ENCODE data around the gene ADCY7. TPM values are rescaled to one million over a fixed set of nuclear protein-coding genes. Genes with fewer than 3 reads are reported as not detected.

The ADCY7 gene
- total RNA-seq, 1 experiment from 2014 or later: 4.0 TPM

DNA sequence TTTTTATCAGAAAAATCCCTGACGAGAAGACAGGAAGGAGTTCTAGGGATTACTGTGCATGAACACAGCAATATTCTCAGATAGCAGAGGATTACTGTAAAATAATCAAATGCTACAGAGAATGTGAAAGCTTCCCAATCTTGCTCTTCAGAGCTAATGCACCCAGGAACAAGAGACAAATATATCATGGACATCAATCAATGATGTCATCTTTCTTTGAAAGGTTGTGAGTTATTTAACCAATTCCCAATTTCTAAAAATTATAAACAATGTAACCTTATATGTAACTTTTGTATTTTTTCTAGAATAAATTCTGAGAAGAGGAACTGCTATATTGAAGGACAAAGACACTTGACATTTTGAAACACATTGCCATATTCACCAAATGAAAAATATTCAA, 56.0 kb downstream of the ADCY7 start:
- Histone ChIP-seq H2AFZ (ENCODE audit: low read length) (no peak overlapping the region), H3K56ac (ENCODE audit: insufficient read length, low read depth, low read length) (no peak overlapping the region), H3K79me1 (ENCODE audit: insufficient read depth, low read depth, low read length, poor library complexity, severe bottlenecking) (no peaks in the 10 kb centered on the region), H3K9ac (ENCODE audit: extremely low read depth, insufficient read length, low read length) (no peak overlapping the region), H3K23me2 (ENCODE audit: insufficient read length, low read depth, low read length, poor library complexity, severe bottlenecking) (no peaks in the 10 kb centered on the region), H3K27me3 (ENCODE audit: insufficient read depth, low read length) (no peaks in the 10 kb centered on the region), H3K79me2 (ENCODE audit: insufficient read depth, low read length) (no peaks in the 10 kb centered on the region), H3K27ac (ENCODE audit: insufficient read length, low read depth, low read length) (no peak overlapping the region), H4K20me1 (ENCODE audit: control insufficient read depth, insufficient read depth, insufficient read length) (no peaks in the 10 kb centered on the region), H2BK12ac (ENCODE audit: insufficient read length, low read depth, low read length) (no peak overlapping the region), H3K9me3 (ENCODE audit: control insufficient read depth, low read depth, low read length) (no peaks in the 10 kb centered on the region), H3T11ph (ENCODE audit: low read length) (no peak overlapping the region), H3K14ac (ENCODE audit: insufficient read depth, low read length) (no peak overlapping the region), H4K8ac (replicated peaks; ENCODE audit: insufficient read length, low read depth, low read length) (no peak overlapping the region), H3K23ac (ENCODE audit: insufficient read length, low read depth, low read length) (no peak overlapping the region), H4K5ac (ENCODE audit: insufficient read length, low read depth, low read length) (no peak overlapping the region), H2BK120ac (ENCODE audit: low read depth, low read length, poor library complexity, severe bottlenecking) (no peak overlapping the region), H3K18ac (ENCODE audit: insufficient read length, low read depth, low read length) (no peak overlapping the region), H3K4ac (ENCODE audit: low read depth, low read length) (no peak overlapping the region), H2BK20ac (ENCODE audit: low read depth, low read length, poor library complexity, severe bottlenecking) (no peak overlapping the region), H4K91ac (ENCODE audit: insufficient read length, low read depth, low read length) (no peak overlapping the region), H3K4me2 (ENCODE audit: insufficient read depth, insufficient read length, low read length) (no peak overlapping the region), H3K4me1 (ENCODE audit: insufficient read depth, low read length) (no peaks in the 10 kb centered on the region), H2AK5ac (ENCODE audit: insufficient read length, low read length) (no peak overlapping the region), H2BK5ac (ENCODE audit: insufficient read length, low read length) (no peak overlapping the region), H2BK15ac (ENCODE audit: low read depth, low read length) (no peak overlapping the region)
- TF ChIP-seq, protein P1, sequence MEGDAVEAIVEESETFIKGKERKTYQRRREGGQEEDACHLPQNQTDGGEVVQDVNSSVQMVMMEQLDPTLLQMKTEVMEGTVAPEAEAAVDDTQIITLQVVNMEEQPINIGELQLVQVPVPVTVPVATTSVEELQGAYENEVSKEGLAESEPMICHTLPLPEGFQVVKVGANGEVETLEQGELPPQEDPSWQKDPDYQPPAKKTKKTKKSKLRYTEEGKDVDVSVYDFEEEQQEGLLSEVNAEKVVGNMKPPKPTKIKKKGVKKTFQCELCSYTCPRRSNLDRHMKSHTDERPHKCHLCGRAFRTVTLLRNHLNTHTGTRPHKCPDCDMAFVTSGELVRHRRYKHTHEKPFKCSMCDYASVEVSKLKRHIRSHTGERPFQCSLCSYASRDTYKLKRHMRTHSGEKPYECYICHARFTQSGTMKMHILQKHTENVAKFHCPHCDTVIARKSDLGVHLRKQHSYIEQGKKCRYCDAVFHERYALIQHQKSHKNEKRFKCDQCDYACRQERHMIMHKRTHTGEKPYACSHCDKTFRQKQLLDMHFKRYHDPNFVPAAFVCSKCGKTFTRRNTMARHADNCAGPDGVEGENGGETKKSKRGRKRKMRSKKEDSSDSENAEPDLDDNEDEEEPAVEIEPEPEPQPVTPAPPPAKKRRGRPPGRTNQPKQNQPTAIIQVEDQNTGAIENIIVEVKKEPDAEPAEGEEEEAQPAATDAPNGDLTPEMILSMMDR (conservative IDR thresholded peaks at IDR 0.05): no peak
- no peaks in the 10 kb centered on the region for H3K27me3 Mint-ChIP-seq (ENCODE audit: low read depth)
- no CpG with 5 or more reads among the region's 1 CpG for WGBS (ENCODE audit: extremely low coverage, insufficient read length, low lambda C conversion rate)
- H3K9me3 Mint-ChIP-seq: no peaks in the 10 kb centered on the region
- no peak overlapping the region for H3K4me3 Mint-ChIP-seq
- H3K4me1 Mint-ChIP-seq: no peaks in the 10 kb centered on the region
- H3K27ac Mint-ChIP-seq: no peak overlapping the region
- DNase-seq: no peak
- H3K36me3 Mint-ChIP-seq (ENCODE audit: insufficient read depth in 1 of 3, low read depth in 3 of 3): peaks cover 25 to 79% (median 70%) of the 10 kb centered on the region in 3 experiments; a peak in 6 of 7 replicates

All from H9 (cell line).